Putamen (tissue), 1 donor: ENCODE results near the gene SLC44A1.

Experiments
- DNase-seq: peaks from one replicate; pipeline ENCODE4 v3.0.0-alpha.2; 2016; ENCODE audit warnings: low spot score

SLC44A1 gene

DNA sequence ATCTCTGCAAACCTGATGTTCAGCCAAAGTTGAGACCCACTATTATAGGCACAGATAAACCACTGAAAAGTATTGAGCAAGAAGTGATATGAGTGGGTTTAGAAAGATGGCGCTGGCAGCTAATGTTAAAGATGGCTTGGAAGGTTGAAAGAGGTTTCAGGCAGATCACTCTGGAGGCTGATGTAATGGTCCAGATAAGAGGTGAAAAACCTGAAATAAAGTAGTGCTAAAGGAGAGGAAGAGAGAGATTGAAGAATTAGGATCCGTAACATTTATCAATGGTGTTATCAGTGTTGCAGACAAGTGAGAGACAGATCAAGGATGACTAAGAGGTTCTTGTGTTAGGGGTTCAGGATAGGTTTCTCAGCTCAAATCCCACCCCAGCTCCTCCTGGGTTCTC is 58.3 kb downstream of the SLC44A1 start:
- DNase-seq: no peak

DNA sequence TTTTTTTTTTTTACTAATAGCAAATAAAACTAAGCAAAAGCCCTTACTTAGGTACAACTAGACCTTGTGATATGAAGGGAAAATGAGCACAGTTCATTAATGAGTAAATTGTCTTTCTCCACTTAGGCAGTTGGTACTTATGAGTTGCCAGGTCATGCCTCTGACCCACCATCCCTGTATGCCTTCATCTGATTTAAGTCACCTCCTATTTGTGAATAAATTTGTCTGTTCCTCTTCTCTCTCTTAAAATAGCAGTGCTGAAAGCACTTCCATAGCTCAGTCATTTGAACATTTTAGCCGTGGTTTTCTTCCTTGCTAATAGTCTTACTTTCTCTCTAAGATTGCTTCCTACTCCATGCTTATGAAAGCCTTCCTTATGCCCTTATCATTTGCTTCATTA is 61.4 kb downstream of the SLC44A1 start:
- no peak for DNase-seq

DNA sequence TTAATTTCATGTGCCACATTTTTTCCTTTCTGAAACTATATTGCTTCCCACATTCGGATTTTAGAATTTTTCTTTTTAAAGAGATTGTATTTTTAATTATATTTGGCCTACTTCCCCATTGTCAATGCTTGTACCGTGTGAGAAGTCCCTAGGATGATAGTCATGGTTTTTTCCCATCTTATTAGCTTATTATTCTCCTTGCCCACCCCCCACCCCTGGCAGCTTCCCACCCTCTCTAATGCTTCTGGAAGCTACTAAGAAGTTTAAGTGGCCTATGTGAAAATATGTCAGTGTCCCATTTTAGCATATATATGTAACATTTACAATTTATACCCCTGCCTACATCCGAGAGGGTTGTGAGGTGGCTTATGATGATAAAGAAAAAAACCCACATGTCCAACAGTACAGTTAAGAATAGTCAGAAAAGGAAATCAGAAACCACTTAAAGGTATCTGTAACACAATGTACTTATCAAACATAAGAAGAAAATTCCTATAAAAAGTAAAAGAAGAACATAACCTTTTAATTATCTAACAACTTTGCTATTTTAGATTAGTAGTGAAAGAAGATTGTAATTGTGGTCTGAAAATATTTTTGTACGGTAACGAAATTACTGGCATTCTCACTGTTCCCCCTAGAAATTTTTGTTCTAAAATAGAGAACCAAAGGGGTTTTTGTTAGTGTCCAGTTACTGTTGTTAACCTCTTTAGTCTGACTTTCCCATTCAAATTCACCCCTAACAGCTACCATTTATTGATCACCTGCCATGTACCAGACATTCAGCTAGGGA is 62.1 kb downstream of the SLC44A1 start:
- DNase-seq: no peak

DNA sequence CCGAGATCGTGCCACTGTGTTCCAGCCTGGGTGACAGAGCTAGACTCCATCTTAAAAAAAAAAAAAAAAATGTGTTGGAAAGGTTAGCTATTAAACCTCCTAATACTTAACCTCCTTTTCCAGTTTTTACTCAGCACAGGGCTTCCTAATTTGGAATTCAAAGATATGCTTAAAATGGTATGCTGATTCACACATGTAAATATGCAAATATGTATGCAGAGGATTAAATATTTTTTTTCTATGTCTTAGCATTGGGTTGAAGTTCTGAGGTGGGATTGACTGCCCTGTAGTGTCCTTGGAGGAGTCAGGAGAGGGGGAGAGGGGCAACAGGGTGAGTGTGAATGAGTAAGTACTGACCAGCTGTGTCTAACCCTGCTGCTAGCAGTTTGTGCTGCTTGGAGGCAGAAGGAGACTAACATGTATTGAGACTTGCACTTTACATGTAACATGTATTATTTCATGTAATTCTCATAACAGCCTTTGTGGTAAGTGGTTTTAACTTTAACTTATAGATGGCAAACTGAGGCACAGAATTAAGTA is 63.2 kb downstream of the SLC44A1 start:
- DNase-seq: no peak

DNA sequence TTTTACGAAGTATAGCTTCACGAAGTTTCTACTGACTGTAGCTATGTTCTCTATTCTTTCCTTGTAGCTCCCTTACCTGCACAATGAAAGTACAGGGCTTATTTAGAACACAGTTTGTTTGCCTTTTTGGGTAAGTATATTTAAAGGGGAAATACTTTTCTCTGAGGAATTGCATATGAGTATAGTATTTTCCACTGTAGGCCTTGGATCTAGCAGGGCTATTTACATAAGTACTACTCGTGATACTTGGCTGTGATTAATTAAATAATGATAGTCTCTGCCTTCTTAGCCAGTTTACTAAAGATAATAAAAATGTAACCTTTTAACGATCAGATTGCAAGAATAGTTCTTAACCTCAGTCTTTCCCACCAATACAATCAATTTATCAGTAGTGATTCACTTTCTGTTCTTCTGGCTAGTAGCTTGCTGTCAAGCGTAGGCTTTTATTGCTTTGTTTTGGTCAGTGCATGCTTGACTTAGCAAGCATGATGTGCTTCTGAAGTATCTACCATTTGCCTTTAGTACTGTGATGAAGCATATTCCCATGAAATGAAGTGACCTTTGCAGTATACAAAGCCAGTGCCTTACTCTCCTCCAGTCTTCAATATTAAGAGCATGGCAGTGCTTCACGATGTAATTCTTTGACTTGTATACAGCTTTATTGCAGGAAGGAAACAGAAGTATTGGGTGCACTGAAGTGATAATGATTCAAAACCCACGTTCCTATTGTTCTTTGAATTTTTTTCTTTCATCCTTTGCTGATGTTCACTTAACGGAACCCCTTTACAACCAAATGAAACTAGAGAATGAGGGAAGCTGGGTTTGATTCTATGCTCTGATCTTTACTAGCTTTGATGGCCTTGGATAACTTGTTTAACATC is 64.2 kb downstream of the SLC44A1 start:
- no peak for DNase-seq

DNA sequence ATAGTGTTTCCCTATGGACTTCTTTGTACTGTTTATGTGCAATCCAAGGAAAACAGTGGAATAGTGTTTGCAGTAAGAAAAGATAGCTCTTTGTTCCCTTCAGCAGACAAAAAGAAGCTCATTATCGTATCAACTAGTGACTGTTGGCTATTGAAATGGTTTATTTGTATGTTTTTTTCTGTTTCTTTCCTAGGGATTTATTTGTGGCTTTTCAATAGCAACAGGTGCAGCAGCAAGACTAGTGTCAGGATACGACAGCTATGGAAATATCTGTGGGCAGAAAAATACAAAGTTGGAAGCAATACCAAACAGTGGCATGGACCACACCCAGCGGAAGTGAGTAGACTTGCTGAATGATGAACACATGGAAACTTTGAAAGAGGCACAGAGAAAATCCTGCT is 65.1 kb downstream of the SLC44A1 start:
- DNase-seq: peak; percentile 86

DNA sequence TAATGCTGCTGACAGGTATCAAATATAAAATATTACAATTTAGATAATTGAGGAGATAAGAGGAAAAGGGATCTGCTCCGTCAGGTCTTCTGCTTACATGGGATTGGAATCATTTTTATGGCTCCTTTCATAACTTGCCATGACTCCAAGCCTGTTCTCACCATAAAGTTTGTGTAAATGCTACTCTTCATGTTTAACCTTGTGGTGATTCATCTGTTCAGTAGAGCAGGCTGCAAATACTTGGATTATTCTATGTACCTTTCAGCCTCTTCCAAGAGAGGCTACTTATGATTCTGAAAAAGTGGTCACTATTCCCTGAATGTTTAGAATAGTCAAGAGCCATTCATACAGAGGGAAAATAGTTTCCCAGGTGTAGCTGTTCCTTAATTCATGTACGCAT is 66.9 kb downstream of the SLC44A1 start:
- DNase-seq: no peak

DNA sequence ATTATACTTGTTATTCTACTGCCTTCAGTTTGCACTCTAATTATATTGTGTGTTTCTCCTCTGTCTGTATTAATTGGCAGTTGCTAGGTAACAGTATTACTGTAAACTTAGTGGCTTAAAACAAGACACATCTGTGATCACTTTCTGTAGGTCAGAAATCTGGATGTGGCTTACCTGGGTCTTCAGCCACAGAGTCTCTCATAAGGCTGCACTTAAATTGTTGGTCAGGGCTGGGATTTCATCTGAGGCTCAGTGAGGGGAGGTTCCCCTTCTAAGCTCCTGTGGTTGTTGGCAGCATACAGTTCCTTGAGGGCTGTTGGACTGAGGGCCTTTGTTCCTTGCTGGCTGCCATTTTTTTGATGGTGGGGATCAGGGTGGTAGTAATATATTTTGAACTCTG is 68.8 kb downstream of the SLC44A1 start:
- DNase-seq: no peak

DNA sequence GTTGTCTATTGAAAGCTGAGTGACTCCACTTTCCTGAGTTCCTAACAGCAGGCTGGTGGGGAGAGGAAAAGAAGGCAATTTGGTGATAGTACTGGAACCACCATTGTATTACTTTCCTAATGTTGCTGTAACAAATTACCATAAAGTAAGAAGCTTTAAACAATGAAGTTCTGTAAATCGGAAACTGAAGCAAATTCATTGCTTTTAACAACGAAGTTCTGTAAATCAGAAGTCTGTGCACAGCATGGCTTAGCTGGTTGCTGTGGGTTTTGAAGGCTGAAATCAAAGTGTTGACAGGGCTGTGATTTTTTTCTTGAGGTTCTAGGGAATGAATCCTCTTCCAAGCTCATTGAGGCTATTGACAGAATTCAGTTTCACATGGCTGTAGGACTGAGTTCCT is 72.3 kb downstream of the SLC44A1 start:
- DNase-seq: no peak

DNA sequence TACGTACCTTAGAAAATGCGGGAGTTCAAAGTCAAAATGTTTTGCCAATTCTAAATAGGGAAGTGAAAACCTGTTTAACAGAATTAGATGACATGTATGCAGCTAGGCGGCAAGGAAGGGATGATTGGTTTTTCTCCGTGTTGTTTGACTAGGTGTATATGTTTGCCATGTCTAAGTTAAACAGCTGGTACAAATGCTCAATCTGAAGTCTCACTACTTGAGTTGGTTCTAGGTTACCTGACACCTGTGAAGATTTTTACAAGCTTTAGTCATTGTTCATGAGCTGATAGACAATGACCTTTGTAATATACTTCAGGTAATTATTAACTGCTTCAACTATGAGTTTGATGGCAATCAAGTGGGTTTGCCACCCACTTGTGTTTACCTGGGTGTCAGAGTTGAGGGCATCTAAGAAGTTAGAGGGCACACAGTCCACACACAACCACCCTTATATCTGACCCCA is 74.3 kb downstream of the SLC44A1 start:
- no peak for DNase-seq

DNA sequence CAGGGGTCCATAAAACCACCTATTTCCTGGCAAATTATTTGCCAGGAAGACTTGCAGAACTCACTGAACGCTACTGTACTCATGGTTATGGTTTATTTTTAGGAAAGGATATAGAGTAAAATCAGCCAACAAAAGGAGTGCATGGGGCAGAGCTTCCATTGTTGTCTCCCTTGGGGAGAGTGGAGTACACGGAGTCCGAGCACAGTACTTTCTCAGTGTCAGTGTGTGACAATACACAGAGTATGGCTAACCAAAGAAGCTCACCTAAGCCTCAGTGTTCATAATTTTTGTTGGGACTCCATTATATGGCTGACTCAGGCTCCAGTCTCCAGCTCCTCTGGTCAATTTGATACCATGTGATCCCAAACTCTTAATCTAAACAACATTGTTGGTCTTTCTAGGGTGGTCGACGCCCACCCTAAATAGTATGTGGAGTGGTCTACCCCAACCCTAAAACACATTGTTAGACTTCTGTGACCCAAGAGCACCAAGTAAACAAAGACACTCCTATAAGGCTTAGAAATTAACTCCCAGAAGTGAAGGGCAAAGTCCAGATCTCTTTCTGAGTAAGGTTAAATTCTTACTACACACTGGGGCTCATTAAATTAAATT is 74.9 kb downstream of the SLC44A1 start:
- no peak for DNase-seq

DNA sequence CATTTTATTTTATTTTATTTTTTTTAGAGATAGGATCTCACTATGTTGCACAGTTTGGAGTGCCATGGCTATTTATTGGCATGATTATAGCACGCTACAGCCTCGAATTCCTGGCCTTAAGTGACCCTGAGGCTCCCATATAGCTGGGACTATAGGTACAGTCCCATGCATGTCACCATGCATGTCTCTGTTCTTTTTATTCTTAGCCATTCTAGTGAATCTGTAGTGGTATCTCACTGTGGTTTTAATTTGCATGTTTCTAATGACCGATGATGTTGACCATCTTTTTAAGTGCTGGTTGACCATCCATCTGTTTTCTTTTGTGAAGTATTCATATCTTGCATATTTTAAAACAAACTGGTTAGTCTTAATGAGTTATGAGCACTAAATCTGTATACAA is 76.1 kb downstream of the SLC44A1 start:
- DNase-seq: no peak

DNA sequence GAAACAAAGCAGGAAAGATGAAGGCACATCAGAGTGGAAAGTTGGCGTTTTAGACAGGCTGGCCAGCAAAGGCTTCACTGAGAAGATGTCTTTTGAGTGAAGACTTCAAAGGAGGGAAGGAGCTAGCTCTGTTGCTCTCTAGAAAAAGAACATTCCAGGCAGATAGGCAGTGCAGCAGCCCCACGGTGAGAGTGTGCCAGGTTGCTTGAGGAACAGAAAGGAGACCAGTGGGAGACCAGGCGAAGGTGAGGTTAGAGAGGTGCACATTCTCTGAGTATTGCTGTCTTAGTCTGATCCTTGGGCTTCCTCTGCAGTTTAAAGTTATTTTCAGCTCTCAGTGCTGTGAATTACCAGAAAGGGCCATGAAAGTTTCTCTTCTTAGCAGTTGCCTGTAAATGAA is 83.8 kb downstream of the SLC44A1 start:
- DNase-seq: no peak

DNA sequence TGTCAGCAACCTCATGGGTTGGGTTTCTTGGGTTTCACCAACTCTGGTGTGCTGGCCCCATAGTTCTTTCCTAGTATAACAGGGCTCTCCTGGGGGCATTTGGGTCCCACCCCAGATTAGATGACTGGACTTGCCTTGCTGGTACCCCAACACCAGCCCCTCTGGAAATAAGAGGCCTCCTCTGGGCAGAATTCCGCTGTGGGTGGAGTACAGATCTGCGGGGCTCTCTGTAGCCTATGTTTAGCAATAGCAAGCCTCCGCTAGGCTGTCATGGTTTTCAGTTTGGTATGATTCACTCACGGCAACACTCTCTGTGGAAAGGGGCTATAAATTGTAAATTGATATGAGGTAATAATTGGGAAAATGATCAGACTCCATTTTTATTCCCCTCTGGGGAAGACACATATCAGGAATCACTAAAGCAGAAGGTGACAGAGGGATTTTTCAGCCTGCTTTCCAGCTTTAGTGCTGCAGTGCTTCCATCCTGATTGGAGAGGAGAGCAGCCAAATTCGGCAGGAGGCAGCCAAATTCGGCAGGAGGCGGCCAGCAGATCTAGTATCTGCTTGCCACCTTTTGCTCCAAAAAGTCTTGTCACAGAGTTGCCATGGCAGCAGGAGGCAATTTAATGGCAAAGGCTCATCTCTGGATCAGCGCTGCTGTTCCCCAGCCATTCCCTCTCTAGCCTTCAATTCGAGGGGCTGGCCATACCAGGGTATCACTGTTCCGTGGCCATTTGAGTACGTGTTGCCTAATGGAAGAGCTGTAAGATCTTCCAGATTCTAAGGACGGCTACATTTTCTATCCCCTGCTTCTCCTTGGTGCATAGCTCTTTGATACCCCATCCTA is 84.6 kb downstream of the SLC44A1 start:
- DNase-seq: peak; percentile 37

DNA sequence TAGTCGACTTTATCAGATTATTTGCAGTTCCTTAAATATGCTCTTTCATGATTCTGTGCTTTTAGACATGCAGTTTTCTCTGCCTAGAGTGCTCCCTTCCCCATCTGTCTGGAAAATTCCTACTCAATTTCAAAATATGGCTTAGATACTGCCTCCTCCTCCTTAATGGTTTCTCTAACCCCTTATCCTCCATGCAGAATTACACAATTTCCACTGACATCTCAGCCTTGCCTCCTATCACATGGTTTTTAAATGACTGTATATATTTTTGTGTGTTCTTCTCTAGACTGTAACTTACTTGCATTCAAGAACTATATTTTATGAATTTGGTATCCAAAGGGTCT is 85.2 kb downstream of the SLC44A1 start:
- peak; percentile 49 for DNase-seq

DNA sequence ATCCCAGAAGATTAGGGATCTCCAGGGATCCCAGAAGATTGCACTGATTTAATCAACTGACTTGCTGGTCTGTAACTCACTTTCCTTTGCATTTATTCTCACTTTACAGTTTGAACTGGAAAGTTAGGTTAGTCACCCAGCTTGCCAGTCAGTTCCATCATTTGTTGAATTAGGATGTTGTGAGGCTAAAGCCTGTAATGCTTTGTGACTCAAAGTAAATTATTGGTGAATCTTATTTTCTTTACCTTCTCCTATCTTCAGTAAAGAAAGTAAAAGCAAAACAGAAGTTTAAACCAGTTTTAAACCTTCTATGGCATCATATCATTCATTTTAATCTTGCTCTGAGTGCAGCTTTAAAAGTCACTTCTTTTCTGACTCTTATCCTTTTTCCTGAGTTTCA is 85.8 kb downstream of the SLC44A1 start:
- no peak for DNase-seq

DNA sequence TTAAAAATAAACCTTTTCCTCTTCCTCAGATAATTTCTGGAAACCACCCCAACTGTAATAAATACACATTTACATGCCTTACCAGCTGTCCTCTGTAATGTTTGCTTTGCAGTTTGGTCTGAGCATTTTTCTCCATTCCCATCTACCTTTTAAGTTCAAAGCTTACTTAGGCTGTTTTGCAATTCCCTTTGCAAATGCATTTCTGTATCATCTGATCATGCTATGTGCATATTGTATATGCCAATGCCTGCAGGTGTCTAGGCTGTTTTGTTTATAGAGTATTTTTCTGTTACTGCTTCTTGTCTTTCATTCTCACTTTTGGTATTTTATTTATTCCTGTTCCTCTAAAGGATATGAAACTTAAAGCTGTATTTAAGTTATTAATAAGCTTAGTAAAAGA is 86.3 kb downstream of the SLC44A1 start:
- no peak for DNase-seq

DNA sequence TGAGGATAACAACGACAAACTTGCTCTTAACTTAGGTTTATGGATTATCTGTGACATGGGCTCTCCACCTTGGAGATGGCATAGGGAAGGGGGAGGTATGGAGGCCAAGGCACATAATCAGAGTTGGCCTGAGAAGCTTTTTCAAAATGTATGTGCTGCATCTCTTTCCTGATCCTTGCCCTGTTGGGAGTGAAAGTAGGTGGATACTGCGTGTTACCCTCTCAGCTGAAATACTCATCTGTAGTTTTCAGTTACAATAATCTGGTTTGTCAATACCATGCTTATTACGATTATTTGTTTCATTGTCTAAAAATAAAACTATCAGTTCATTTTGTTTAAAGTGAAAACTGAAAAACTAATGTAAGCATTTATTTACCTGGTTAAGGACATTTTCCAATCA is 86.7 kb downstream of the SLC44A1 start:
- no peak for DNase-seq

DNA sequence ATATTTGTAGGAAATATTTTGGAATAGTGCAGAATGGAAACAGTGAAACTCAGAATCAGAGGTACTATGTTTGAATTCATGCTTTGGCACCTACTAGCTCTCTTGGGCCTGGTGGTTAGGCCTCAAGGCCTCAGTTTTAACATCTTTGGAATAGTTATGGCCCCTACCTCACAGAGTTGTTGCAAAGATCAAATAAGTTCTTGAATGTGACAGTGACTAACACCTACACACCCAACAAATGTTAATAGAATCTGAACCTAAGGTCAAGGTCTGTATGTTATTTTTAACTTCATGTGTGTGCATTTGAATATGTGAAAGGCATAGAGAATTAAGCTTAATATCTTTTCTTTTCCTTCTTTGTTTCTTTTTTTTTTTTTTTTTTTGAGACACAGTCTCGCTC is 87.3 kb downstream of the SLC44A1 start:
- no peak for DNase-seq

DNA sequence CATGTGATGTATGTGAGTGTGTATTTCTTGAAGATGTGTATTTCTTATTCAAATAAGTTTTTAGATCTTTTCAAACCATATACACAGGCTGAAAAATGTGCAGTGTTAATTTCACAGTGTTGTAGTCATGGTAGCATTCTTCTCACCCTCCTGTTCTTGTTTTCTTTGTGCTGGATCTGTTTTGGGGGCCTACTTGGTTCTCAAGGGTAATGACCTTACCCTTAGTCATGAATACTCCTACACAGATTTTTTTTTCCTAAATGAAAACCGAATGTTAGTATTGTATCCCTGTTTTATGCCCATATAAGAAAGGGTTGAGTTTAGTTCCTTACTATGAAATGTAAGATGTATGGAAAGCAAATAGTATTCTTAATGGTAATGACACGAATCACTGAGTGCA is 88.0 kb downstream of the SLC44A1 start:
- no peak for DNase-seq

DNA sequence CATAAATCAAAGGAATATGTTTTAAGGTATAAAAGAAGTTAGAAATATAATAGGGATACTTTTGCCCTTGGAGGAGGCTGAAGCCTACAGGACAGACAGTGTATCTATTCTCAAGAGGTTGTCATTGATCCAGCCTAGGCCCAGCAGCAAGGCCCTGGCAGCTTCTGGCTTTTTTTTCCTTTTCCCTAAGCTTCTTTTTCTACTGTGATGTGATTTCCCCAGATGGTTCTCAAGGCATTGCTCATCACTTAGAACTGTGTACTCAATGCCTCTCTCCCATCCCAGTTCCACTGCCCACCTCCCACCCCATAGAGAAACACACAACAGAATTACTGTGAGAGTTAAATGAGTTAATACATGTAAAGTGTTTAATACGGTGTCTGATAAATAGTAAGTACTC is 88.6 kb downstream of the SLC44A1 start:
- DNase-seq: no peak

DNA sequence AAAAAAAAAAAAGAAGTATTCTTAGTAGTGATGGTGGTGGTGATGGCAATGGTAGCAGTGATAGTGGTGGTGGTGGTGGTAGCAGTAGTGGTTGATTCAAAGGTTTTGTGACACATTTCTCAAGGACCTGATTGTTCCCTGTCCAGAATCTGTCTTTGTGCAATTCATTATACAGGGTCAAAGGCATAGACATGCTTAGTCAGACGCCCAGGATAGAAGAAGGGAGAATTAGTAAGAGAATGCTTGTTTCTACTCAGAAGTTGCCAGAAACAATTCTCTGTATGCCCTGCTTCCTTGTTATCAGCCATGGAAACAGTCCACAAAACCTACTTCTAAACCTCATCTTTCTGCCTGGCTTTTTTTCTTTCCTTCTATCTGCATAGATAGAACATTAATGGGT is 89.4 kb downstream of the SLC44A1 start:
- no peak for DNase-seq
